HG02973 (cell line): ENCODE results near the gene STK40.
A peak's percentile ranks its signal among the peaks of the same experiment; 100 is the strongest.

Experiments used
- ATAC-seq: cut with Tn5 transposase; IDR thresholded peaks from one replicate; pipeline ENCODE4 v1.9.1; 2021; ENCODE audit warnings: moderate library complexity; ENCODE audit not compliant: unreplicated experiment

The STK40 gene

DNA sequence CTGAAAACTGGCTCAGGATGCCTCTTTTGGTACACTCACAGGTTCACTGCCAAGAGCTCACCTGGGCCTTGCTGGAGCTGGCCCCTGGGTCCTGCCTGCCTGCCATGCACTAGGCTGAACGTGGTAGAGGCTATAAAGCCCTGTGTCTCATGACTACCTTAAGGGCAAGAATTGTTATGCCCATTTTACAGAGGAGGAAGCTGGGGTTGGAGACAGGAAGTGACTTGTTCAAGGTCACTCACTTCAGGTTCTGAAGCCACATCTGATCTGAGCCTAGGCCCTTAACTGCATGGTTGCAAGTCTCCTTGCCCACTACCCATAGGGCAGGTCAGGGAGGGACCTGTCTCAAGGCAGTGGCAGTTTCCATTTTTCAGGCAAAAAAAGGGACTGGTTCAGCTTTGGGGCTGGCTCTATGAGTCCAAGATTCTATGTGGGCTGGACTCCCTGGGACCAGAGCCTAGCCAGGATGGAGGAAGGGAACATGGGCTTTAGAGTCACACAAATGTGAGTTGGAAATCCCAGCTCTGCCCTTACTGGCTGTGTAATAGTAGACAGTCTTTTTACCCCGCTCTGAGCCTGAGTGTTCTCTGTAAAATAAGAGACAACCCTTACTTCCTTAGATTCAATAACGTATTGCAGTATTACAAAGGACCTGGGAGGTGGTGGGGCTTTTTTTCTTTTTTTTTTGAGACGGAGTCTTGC, 7.8 kb downstream of the STK40 start:
- ATAC-seq: no peak

DNA sequence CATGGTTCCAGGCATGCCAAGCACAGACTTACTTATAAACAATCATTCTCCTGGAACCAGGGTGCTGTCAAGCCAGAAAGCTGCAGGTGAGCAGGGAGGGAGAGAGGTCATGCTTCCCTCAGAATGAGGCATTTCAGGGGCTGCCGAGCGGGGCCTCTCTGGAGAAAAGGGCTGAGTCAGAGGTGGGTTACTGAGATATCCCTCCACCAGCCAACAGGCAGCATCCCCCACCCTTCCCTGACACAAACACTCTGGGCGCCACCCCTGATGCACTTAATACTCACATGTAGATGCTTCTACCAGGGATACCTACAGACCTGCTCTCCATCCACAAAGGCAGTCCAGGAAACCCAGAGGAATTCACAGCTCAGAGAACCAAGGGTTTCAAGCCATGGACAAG, 13.1 kb downstream of the STK40 start:
- ATAC-seq: no peak

DNA sequence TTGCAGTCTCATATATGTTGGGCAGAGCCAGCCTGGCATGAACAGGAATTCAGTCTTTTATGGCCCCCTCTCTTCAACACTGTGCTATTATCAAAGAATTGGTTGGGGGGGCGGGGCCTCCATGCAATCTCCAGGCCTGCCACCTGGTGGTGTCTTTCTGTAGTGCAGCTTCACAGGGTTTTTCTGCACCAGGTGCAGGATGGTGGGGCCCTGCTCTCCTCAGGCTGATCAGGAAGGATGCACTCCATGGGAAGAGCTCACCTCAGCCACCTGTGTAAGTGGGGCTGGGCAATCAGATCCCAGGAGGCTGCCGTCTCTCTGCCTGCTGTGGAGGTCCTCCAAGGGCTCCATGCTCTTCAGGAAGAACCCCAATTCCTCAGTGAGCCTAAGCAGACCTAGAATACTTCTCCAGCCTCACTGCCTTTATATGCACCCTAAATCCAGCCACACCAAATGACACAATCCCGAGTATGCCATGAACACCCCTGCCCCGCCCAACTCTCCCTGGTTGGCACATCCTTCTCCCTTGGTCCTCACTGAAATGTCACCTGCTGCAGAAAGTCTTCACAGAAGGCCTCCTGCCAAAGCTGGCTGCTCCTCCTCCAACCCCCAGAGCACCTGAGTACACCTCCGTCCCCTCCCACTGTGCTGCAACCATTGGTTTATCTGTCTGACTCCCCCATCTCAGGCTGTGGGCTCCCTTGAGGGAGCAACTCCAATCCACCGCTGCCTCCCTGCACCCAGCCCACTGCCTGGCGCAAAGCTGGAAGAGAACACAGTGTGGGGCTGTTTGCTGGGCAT, 16.5 kb downstream of the STK40 start:
- ATAC-seq: no peak

DNA sequence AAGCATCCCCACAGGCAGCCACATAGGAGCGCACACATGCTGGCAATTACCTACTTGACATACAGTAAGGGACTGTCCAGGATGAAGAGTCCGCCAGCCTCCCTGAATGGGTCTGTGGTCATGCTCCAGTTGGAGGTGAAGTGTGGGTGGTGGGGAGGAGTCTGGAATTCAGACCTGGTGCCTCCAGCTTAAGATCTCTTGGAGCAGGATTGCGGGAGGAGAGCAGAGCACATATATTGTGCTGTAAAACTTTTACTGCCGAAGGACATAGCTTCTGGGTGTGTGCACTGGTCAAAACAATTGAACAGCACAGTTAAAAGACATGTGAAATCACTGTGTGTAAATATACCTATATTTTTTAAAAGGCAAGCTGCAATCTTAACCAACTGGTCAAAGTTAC, 17.9 kb downstream of the STK40 start:
- ATAC-seq: no peak

DNA sequence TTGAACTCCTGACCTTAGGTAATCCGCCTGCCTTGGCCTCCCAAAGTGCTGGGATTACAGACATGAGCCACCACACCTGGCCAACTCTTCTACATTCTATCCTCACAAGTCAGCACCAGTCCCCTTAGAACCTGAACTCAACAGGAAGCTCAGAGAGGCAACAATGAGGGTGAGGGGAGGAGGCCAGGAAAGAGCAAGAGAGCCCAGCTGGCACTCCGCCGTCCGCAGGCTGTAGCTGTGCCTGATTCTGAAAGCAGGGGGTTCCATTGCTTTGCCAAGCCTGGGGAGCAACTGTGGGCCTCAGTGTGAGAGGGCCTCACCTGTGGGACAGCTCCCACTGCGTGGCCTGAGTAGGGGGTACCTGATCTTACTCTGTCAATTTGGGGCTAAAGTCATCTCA, 18.7 kb downstream of the STK40 start:
- no peak for ATAC-seq

DNA sequence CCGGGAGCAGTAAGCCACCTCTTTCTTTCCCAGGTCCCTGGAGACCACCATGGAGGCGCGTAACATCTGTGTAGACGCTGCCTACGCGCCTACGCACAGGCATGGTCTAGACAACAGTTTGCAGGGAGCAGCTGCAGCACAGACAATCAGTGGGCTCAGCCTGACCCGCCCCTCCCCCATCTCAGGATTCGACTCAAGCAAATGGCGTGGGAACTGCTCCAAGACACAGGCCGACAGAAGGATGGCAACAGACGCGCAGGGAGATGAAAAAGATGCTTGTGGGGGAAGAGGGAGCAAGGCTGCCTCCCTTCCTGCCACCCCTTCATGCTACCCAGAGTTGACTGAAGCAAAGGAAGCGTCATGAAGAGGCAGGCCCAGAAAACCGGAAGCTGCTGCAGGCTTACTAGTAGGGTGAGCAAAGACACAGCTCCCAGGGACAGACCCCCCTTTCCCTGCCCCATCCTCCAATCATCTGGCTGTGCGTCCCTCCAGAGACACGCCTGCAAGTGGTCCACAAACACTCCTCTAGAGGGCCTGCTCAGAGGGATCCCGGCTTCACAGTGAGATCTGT, 19.5 kb downstream of the STK40 start:
- ATAC-seq: no peak

DNA sequence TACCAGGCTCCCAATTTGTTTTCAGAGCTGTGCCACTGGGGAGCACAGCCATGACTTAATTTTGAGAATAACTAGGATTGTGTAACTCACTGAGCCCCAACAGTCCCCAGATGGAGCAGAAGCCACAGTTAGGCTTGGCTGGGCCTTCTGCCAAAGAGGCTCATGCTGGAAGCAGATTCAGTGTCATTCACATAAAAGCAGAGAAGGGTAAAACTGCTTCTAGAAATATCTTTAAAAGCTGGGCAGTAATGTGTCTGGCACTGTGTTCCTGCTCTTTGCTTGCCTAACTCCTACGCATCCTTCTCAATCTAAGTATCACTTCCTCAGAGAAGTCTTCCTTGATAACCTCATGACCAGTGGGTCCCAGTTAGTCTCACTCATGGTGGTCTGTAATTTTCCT, 20.3 kb downstream of the STK40 start:
- ATAC-seq: no peak

DNA sequence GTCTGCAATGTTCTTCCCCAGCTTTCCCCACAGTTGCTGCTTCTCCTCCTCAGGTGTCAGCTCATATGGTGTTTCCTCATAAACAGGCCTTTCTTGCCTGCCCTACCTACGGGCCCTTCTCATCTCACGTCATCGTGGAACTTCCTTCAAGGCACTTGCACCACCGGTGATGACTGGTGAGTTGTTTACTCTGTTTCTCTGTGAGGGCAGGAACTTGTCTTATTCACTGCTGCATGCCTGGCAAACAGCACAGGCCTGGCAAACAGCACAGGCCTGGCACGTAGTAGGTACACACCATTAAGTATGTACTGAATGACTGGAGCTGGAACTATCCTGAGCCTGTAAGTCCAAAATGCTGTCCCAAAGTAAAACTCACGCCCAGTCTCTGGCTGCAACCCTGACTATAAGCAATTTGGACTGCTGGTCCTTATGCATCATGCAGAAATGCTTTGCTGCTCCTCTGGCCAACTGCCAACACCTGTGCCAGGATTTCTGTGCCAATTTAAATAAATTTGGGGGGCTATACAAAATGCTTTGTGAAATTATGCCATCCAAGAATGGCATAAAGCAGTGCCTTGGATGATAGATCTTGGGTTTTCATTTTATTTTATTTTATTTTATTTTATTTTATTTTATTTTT, 25.7 kb downstream of the STK40 start:
- ATAC-seq: no peak

DNA sequence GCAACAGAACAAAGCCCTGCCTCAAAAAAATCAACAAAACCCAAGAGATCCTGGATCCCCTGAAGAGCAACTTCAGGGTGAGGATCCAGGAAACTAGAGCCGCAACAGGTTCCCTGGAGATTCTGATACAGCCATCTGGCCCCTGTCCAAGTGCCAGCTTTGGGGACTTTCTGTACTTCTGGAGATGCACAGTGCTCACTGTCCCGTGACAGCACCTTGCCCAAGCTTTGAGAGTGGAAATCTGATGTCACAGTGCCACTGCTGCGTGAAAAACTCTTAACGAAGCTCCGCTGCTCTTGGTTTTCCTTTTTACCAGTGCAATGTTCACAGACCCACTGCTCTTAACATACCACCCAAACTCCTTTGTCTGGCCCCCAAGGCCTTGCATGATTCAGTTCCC, 26.3 kb downstream of the STK40 start:
- no peak for ATAC-seq

DNA sequence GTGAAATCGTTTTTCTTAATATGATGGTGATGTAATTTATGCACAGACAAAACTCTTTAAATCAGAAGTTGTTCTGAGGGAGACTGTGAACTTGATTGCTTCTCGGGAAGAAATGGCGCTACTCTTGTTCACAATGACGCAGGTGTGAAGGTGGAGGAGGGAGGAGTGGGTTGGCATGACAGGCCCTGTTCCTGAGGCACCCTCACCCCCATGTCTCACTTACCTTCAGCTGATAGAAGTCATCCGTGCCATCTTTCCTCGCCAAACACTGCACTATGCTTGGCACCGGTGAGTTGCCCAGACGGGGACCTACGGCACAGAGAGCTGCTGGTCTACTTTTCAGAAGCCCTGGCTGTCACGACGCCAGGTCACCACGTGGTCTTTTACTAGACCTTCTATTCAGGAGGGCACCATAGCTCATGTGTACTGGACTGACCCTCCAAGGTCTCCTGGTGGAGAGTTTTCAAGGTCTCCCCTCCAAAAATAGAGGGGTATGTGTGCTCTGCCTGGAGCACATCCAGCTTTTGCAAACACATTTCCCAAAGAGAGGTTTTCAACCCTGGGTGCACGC, 27.1 kb downstream of the STK40 start:
- ATAC-seq: no peak

DNA sequence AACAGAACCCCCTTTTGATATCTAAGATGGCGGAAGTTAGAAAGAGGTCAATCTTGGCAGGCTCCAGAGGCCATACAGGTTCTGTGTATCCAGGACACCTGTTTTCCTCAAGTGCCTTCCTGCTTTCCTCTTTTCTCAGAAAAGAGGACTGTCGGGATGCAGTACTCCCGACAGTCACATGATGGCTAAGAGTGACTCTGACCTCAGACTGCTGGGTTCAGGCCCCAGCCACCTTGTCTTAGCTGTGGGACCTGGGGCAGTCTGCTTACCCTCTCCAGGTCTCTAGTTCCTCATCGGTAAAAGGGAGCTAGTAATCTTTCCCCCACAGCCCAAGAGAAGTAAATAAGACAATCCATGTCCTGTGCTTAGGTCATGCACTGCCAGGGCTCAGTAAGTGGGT, 29.9 kb downstream of the STK40 start:
- no peak for ATAC-seq

DNA sequence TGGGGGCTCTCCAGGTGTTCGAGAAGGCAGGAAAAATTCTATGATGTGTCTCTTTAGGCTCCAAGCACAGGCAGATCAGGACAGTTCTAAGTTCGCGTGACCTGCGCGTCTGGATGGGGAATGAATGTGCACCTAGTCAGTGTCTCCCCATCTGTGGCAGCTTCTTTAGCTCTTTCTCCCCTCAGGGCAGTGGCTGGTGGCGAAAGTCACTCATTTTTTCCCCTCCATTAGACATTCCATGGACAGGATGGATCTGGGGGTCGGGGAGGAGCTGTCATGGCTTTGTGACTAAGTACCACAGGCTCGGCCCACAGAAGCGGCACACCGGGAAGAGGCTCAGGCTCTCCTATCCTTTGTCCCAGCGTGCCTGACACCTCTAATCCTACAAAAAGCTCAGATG, 31.2 kb downstream of the STK40 start:
- ATAC-seq: no peak

DNA sequence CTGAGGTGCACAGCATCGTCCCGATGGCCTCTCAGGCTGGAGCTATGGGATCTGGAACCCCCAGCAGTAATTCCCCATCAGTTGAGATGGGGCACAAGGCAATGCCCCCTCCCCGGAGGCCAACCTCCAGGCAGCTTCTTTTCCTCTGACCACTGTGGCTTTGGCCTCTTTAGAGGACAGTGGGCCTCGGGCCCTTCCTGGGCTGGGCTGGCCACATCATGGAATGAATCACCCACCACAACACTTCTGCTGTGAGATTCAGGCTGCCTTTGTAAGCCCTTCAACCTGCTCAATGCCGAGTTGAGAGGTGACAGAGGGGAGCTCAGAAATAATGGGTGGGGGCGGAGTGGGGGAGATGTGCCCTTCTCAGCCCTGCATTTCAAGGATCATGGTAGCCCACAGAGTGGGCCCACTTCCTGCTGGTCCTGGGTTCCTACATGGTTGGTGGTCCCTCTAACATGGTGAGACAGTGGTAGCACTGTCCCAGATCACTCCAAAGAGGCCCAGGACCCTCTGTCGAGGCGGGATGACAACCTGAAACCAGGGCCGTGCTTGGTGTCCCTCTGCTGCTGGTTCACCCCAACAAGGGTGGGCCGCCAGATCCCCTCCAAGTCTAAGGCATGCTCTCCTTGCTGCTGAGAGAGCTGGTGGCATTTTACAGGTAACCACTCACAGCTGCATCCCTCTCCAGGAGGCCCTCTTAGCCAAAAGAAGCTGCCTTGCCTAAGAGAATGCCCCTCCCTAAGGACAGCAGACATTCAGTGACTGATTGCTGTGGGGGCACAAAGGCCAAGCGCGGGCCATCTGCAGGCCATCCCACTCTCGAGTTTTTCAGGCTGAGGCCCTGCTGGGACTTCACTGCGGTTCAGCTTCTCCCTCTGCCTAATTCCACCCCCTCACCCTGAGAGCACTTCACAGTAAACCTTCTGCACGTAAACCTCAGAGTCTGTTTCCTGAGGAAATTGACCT, 32.5 kb downstream of the STK40 start:
- no peak for ATAC-seq

DNA sequence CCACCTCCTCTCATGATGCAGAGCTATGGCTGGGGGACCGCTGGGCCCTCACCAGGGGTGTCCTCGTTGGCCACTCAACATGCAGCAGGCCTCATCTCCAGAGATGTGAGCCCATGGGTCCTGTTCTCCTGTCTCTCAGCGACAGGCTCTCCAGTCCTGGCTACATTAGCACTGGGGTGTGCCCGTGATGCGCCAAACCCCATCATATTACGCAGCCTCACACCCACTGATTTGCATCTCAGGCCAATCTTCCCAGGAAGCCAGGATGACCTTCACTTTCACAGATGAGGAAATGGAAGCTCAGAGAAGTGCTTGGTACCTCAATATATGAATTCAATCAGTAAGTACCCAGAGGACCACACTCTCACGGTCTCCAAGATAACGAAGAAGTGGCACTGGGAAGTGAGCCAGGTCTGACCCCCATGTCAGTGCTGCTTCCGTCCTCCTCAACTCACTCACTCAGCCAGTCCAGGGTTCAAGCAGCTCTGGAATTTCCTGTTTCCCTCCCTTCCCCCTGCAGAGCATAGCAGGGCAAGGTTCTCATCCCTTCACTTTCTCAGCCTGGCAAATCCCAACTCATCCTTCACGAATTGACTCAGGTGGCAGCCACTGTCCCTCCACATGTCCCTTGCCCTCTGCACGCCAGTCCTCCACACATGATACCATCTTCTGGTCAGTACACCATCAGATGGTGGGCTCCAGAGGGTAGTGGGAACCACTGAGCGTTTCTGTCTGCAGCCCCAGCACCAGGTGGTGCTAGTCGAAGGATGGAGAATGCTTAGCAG, 33.4 kb downstream of the STK40 start:
- ATAC-seq: no peak

DNA sequence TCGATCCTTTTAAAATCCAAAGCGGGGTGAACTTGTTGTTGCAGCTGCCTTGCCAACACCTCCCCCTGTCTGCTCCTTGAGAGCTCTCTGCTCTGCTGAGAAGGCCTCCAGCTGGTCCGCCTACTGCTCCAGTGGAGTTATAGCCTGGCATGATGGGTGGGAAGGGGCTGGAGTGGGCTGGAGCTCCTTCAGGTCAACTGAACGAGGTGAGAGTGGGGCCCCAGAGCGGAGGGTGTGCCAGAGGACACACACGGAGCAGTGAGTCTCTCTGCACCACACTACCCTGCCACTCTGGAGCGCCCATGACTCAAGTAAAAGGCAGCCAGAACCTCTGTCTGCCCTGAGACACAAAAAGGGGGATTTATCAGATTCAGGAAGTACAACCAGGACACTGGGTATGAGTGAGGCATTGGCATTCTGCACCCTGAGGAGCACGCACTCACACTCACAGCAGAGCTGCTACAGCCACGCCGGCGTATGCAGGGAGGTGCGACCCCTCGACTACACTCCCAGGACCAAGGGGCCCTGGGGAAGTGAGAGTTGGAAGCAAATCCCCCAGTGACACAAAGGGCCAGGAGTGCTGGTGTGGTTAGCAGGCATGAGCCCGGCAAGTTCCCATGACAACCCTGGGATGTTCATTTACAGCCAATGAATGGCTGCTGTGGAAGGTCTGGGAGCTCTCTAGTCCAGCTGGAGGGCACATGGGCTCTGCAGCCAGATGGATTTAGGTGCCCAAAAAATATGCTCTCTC, 34.3 kb downstream of the STK40 start:
- no peak for ATAC-seq

DNA sequence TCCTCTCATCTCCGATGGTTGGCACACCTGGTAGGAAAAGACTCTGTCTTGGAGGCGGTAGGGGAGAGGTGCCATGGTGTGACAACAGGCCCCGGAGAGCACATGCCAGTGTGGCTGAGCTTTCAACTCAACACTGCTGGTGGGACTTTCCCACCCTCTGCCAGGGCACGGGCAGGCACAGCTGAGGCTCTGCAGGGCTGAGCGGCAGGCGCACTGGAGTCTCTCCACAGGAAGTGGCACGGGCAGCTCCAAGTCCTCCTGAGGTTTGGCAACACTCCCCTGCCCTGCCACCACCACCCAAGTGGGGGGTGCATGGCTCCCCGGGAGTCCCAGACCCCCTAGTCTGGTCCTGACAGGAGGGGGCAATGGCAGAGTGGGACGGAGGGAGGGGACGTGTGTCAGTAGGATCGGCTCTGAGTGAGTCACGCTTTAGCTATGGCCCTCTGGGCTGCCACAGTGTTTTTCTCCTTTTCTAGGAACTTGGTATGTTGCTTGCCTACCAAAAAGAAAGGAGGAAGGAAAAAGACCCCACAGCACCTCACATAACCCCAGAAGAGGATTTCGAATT, 35.0 kb downstream of the STK40 start:
- no peak for ATAC-seq

DNA sequence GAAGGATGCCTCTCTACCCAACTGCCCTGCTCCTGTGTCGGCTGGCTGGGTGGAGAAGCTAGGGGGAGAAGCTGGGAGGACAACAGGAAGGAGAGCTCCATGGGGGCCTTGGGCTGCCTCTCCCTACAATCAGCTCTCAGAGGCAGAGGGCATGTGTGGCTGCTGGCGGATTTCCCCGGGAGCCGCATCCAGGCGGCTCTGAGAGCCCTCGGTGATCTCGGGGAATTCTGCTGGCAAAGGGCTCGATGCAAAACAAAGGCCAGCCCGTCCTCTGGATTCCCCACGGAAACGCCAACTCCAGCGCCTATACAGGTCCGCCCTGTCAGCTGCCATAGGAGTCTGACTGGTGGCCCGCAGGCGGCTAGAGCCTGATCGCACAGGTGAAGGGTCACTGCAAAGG, 35.9 kb downstream of the STK40 start:
- no peak for ATAC-seq

DNA sequence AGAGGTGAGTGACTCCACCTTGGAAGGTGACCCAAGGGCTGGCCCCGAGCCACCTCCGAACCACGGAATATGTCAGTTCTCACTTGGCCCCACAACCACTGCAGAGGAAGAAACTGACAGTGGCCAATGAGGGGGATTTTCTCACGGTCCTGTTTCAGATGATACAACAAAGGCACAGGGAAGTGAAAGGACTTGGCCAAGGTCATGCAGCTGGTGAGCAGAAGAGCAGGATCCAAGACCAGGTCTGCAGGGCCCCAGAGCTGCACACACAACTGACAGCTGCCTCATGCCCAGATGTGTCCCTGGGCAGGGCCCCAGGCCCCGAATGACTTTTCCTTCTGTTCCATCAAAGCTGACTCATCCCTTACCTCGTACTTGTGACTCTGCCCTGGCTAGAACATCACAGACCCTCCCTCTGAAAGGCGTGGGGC, 36.5 kb downstream of the STK40 start:
- ATAC-seq: peak; percentile 86
